HG03457 (cell line): ENCODE data around the gene ACSL6.

Source experiments
- ATAC-seq: cut with Tn5 transposase; IDR thresholded peaks from one replicate; pipeline ENCODE4 v1.9.1; 2021; ENCODE audit warnings: moderate number of reproducible peaks; ENCODE audit not compliant: unreplicated experiment

The ACSL6 gene

DNA sequence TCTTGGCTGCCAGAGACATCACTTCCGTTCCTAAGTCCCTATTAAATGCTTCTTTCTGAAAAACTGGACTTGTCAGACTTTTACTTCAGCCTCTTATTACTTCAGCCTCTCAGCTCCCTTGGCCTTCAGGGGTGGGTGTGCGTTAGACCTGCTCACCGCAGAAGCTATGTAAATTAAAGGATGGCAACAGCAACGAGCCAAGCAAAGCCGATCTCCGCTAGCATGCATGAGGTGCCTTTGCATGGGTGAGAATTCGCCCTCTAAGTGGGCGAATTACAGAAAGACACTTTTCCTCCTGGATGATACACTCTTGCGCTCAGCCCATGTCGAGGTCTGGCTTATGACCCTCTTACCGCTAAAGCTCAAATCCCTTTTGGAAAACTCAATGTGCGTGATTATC, 38.1 kb upstream of the ACSL6 start:
- ATAC-seq: no peak

GRCh38 chr5:132049093-132049492, 37.6 kb upstream of the ACSL6 start:
- ATAC-seq: no peak

DNA sequence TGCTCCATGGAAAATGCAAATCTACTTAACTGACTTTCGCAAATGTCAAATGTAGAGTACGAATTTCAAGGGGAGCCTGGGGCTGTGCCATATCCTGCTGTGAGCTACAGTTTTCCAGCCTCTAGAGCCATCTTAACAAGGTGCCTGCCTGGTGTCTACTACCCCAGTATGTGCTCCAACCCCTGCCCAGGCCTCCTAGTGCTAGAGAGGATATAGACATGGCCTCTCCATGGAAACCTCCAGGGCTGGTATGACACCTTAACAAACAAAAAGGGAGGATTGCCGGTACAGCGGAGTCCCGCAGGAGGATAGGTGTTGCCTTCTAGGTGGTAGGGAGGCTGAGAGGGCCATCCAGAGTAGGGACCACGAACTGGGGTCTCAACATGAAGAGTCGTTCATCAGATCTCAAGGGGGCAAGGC, 35.4 kb upstream of the ACSL6 start:
- ATAC-seq: no peak

- ATAC-seq: no peak
Measured at GRCh38 chr5:132044207-132044606, 32.7 kb upstream of the ACSL6 start.

DNA sequence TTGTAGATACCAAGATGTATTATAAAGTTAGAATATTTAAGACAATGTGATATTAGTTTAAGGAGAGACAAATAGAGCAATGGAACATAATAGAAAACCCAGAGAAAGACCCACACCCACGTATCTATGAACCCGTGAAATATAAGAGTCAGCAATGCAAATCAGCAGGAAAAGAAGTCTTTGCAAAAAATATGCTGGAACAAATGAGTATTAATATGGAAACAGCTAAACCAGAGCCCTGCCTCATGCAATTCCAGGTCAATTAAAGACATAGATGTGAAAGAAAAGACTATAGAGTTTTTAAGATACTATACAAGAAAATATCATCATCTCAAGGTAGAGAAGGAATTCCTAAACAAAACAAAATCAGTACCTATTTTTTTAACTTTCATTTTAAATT, 25.9 kb upstream of the ACSL6 start:
- ATAC-seq: no peak

- no peak for ATAC-seq
Measured at GRCh38 chr5:132033122-132033521, 21.7 kb upstream of the ACSL6 start.

- ATAC-seq: no peak
Measured at GRCh38 chr5:132032196-132032595, 20.7 kb upstream of the ACSL6 start.

GRCh38 chr5:132030610-132031009, 19.2 kb upstream of the ACSL6 start:
- no peak for ATAC-seq

GRCh38 chr5:132029609-132030330, 18.3 kb upstream of the ACSL6 start:
- ATAC-seq: no peak

DNA sequence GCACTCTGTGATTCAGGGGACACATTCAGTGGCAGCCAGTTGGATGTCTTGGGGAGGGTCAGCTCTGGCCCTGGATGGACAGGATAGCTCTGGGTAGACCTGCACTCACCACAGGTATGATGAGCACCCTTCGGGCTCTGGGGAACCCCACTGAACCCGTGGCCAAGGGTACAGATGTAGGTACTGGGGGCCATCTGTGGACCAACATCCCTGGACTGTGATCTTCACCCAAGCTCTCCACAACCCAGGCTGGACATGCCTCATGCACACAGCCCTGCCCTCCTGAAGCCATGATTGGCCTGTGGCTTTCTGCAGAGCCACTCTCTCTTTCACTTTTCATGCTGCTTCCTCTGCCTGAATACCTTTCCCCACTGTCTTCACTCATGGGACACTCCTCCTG, 15.6 kb upstream of the ACSL6 start:
- no peak for ATAC-seq

- no peak for ATAC-seq
Measured at GRCh38 chr5:132026516-132027008, 15.1 kb upstream of the ACSL6 start.

DNA sequence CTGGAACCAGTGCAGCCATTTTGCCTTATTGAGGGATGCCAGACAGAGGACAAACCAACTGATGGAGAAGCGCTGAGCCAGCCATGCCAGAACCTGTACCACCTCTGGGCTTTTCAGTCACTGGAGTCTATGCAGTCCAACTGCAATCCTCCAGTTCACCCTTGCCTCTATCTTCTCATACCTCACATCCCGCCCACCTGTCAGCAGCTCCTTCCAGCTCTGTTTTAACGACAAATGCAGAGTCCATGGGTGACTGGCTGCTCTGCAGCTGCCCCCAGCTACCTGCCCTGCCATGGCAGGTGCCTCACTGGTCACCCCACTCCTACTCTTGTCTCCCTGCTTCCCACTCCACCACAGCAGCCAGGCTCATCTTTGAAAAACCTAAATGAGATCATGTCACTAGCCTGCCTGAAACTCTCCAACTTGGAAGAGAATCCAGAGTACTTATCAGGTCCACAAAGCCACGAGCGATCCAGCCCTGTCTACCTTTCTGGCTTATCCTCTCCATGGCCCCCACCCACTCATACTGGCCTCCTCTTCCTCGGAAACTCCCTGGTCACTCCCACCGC, 14.0 kb upstream of the ACSL6 start:
- no peak for ATAC-seq

GRCh38 chr5:132024789-132025402, 13.4 kb upstream of the ACSL6 start:
- no peak for ATAC-seq

DNA sequence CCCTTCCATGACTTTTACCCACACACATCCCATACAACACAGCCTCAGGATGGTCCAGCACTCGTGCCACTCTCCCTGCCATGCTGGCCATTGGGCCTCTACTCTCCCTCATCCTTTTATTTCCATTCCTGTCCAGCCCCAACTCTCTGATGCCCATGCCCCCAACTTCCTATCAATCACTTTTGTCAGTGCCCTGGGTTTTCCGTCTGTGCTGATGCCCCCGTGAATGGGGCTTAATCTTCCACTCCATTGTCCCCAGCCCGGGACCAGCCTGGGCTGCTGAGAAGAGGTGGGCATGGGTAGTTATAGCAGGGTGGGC, 12.6 kb upstream of the ACSL6 start:
- no peak for ATAC-seq

- no peak for ATAC-seq
Measured at GRCh38 chr5:132023258-132024116, 12.0 kb upstream of the ACSL6 start.

- no peak for ATAC-seq
Measured at GRCh38 chr5:132022737-132023136, 11.3 kb upstream of the ACSL6 start.

DNA sequence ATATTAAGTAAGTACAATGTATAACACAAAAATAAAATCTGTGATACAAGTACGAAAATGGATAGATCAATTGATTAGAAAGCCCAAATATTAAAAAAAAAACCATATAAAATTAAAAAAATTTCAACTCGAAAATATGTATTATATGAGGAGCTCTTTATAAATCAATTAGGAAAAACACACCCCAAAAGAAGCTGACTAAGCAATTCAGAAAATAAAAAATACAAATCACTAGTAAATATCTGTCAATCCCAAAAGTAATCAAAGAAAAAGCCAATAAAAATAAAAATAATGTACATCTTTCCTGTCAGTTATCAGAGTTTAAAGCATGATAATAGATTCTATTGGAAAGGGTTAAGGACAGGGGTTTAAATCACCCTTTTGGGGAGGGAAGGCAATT, 10.2 kb upstream of the ACSL6 start:
- no peak for ATAC-seq

- ATAC-seq: peak; percentile 17
Measured at GRCh38 chr5:132020568-132021339, 9.3 kb upstream of the ACSL6 start.

GRCh38 chr5:132019857-132020555, 8.5 kb upstream of the ACSL6 start:
- peak; percentile 96 for ATAC-seq

- ATAC-seq: no peak
Measured at GRCh38 chr5:132019337-132019736, 7.9 kb upstream of the ACSL6 start.
